ENCODE measurements around the gene SNX19.

The SNX19 gene

DNA sequence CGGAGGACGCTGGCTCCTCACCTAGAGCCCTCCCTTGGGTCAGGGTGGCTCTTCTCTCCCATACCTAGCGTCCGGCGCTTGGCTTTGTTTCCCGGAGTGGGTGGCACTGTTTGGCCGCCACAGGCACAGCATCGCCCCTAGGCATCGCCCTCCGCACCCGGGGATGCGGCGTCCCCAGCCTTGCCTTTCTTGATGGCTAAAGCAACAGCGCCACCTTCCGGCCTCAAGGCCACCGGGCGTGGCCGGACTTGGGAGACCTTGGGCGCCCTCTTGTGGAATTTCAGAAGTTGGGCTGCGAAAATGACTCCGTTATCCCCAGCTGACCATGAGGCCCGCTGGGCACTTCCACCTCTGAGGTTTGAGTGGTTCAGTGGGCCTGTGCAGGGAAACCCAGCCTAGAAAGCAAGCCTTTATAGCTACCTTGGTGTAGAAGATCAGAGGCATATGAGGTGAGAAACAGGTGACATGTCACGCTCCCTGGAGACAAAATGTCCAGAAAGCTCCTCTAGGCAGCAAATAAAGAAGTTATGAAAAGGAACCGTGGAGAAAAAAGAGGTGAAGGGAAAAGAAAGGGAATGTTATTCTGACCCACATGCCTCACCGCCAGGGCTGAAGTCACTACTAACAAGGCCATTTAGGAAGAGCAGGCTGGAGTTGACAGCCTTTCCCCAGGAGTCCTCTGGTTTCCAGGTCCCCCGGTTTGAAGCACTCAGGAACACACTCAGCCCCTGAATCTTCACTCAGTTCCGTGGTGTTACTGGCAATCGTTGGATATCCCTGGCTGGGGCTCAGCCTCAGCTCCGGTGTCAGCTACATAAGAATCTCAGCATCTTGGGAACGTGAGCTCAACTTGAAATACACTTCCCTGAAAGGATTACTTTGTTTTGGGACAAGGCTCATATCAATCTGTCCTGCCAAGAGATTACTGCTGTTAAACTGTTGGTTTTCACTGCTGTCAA is 54.1 kb downstream of the SNX19 start:
- TF ChIP-seq GABPA (IDR thresholded peaks at IDR 0.05; ENCODE audit: low read depth) (no peak), SPI1 (IDR thresholded peaks at IDR 0.05; ENCODE audit: borderline replicate concordance, low read depth) (no peak), POLR2AphosphoS5 (IDR thresholded peaks at IDR 0.05; ENCODE audit: low read depth) (no peak)
- TF ChIP-seq, protein P1, sequence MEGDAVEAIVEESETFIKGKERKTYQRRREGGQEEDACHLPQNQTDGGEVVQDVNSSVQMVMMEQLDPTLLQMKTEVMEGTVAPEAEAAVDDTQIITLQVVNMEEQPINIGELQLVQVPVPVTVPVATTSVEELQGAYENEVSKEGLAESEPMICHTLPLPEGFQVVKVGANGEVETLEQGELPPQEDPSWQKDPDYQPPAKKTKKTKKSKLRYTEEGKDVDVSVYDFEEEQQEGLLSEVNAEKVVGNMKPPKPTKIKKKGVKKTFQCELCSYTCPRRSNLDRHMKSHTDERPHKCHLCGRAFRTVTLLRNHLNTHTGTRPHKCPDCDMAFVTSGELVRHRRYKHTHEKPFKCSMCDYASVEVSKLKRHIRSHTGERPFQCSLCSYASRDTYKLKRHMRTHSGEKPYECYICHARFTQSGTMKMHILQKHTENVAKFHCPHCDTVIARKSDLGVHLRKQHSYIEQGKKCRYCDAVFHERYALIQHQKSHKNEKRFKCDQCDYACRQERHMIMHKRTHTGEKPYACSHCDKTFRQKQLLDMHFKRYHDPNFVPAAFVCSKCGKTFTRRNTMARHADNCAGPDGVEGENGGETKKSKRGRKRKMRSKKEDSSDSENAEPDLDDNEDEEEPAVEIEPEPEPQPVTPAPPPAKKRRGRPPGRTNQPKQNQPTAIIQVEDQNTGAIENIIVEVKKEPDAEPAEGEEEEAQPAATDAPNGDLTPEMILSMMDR (IDR thresholded peaks at IDR 0.05; ENCODE audit: insufficient read depth, low read length) = peak; percentile 97
- TF ChIP-seq, protein P2, sequence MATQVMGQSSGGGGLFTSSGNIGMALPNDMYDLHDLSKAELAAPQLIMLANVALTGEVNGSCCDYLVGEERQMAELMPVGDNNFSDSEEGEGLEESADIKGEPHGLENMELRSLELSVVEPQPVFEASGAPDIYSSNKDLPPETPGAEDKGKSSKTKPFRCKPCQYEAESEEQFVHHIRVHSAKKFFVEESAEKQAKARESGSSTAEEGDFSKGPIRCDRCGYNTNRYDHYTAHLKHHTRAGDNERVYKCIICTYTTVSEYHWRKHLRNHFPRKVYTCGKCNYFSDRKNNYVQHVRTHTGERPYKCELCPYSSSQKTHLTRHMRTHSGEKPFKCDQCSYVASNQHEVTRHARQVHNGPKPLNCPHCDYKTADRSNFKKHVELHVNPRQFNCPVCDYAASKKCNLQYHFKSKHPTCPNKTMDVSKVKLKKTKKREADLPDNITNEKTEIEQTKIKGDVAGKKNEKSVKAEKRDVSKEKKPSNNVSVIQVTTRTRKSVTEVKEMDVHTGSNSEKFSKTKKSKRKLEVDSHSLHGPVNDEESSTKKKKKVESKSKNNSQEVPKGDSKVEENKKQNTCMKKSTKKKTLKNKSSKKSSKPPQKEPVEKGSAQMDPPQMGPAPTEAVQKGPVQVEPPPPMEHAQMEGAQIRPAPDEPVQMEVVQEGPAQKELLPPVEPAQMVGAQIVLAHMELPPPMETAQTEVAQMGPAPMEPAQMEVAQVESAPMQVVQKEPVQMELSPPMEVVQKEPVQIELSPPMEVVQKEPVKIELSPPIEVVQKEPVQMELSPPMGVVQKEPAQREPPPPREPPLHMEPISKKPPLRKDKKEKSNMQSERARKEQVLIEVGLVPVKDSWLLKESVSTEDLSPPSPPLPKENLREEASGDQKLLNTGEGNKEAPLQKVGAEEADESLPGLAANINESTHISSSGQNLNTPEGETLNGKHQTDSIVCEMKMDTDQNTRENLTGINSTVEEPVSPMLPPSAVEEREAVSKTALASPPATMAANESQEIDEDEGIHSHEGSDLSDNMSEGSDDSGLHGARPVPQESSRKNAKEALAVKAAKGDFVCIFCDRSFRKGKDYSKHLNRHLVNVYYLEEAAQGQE (IDR thresholded peaks at IDR 0.05; ENCODE audit: insufficient replicate concordance, low read depth) = no peak
- DNase-seq (ENCODE audit: low read depth in 1 of 2, low spot score in 1 of 2) = peak; percentile 78 to 84
- H3K4me3 ChIP-seq (replicated peaks; ENCODE audit: insufficient read depth, low read length) = no peak overlapping the region
- H3K27ac ChIP-seq (replicated peaks) = no peak overlapping the region
- no peaks in the 10 kb centered on the region for H3K27me3 ChIP-seq (ENCODE audit: insufficient read depth, poor library complexity, severe bottlenecking)

DNA sequence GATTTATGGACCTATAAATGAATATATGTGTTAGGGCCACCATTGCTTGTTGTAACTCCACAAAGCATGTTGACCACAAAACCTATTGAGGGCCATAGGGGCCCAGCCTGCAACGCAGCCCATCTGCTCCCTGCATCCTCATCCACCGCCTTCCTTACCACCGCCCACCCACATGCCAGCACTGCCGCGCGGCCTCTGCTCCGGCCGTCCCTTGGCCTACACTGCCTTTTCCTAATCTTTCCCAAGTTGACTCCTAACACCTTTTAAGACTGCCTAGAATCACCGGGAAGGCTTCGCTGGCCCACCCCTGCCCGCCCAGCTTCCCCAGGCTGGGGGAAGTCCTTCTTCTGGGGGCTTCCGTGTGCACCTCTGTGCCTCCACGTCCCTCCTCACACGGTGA is 55.0 kb downstream of the SNX19 start:
- no peak for DNase-seq (ENCODE audit: low read depth in 1 of 2, low spot score in 1 of 2)
- no peak overlapping the region for H3K27ac ChIP-seq (replicated peaks)
- no peak overlapping the region for H3K4me3 ChIP-seq (replicated peaks; ENCODE audit: insufficient read depth, low read length)
- no peaks in the 10 kb centered on the region for H3K27me3 ChIP-seq (ENCODE audit: insufficient read depth, poor library complexity, severe bottlenecking)
- TF ChIP-seq, protein P1 (IDR thresholded peaks at IDR 0.05; ENCODE audit: insufficient read depth, low read length) = no peak
- TF ChIP-seq POLR2AphosphoS5 (IDR thresholded peaks at IDR 0.05; ENCODE audit: low read depth) (no peak), GABPA (IDR thresholded peaks at IDR 0.05; ENCODE audit: low read depth) (no peak), SPI1 (IDR thresholded peaks at IDR 0.05; ENCODE audit: borderline replicate concordance, low read depth) (no peak)
- TF ChIP-seq, protein P2 (IDR thresholded peaks at IDR 0.05; ENCODE audit: insufficient replicate concordance, low read depth) = no peak

DNA sequence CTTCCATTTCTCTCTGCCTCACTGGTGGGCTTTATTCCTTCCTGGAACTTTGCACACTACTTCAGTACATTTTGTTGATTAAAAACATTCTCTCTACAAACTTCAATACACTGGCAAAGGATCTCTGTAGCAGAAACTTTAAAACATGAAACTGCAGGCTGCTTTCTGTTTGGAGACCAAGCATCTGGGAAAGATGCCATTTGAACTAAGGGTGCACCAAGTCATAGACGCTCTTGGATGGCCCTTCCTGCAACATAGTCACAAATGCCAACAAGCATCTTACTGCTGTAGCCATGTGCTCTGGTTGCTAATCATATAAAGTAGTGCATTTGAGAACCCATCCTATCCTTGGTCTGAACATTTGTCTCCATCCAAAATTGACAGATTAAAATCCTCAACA is 56.4 kb downstream of the SNX19 start:
- TF ChIP-seq, protein P1 (IDR thresholded peaks at IDR 0.05; ENCODE audit: insufficient read depth, low read length) = no peak
- TF ChIP-seq, protein P2 (IDR thresholded peaks at IDR 0.05; ENCODE audit: insufficient replicate concordance, low read depth) = no peak
- TF ChIP-seq SPI1 (IDR thresholded peaks at IDR 0.05; ENCODE audit: borderline replicate concordance, low read depth) = no peak
- no peak for TF ChIP-seq GABPA (IDR thresholded peaks at IDR 0.05; ENCODE audit: low read depth)
- no peak for TF ChIP-seq POLR2AphosphoS5 (IDR thresholded peaks at IDR 0.05; ENCODE audit: low read depth)
- Histone ChIP-seq H3K4me3 (replicated peaks; ENCODE audit: insufficient read depth, low read length) (no peak overlapping the region), H3K27ac (replicated peaks) (no peak overlapping the region), H3K27me3 (ENCODE audit: insufficient read depth, poor library complexity, severe bottlenecking) (no peaks in the 10 kb centered on the region)
- DNase-seq (ENCODE audit: low read depth in 1 of 2, low spot score in 1 of 2) = no peak
